ENCODE measurements around the gene ADAMTSL3.
"Not testable (repeated sequence)": the region's sequence is repeated elsewhere in the genome, so short reads cannot be mapped to it uniquely, and the experiment has no call there.

The ADAMTSL3 gene

GRCh38 chr15:83753872-83754493, 100.1 kb downstream of the ADAMTSL3 start:
- no peak for DNase-seq

- not testable (repeated sequence) for DNase-seq
These were observed 103.4 kb downstream of the ADAMTSL3 start for GRCh38 chr15:83757291-83757690.

GRCh38 chr15:83762367-83762766, 108.4 kb downstream of the ADAMTSL3 start:
- no peak for DNase-seq

DNA sequence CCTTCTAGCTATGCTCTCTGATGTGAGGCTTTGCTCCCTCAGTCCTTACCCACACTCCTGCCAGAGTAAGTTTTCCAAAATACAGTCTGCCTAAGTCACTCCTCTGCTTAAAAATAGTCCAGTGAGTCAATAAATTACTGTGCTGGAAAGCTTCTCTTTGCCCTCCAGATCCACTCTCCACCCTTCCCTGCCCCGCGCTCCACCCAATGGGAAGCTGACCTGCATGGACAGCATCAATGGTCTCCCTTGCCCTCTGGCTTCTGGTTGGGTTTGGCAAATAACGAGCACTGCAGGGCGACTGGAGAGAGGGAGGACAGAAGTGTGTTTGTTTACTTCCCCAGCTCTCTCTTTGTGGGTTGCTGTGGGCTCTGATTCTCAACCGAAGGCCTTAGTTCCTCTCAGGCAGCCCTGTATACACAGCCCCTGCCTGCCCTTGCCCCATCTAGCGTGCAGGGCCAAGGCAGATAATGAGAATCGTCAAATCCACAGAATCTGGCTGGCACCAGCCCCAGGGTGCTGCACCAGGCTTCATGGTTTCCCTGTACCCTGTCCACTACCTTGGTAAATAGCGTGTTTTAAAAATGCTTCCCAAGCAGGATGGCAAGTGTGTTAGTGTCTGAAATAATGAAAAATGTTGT, 110.4 kb downstream of the ADAMTSL3 start:
- no peak for DNase-seq

- no peak for DNase-seq
These were observed 112.4 kb downstream of the ADAMTSL3 start for GRCh38 chr15:83766339-83766738.

DNA sequence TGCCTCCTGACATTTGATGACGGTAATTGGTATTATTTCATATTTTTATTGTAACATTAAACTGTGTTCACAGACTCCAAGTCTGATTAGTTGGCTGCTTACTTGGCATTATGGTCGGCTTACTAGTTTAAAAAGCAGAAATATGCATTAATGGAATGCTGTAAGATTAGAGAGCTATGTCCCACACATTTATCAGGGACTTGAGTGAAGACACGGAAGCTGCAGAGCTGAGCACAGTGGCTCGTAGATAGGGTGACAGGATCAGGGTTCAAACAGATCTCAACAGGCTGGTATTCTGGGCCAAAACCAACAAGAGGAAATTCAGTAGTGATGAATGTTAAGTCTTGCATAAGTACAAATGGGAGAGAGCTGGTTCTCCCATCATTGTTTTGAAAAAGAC, 113.8 kb downstream of the ADAMTSL3 start:
- no peak for DNase-seq

DNA sequence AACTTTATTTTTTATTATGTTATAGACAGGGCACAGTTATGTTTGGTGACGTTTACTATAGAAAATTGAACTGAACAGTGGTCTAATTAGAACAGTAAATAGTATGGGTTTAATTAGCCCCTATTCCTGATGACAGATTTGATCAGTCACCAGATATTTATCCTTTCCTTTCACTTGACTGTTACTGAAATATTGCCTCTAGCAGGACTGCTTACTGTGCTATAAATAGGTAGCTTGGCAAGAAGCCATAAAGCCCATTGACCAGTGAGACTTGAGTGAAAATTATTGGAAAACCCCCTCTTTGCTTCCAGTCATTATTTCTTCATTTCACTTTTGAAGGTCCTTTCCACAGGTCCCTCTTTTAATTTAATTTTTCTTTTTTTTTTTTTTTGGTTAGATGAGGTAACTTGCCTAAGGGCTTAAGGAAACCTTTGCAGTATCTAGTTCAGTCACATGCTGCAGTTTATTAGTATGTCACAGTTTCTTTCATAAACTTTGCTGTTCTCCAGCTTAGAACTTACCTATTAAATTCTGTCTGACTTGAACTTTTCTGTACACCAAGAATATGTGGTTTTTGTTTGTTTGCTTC, 115.6 kb downstream of the ADAMTSL3 start:
- DNase-seq, result no peak

DNA sequence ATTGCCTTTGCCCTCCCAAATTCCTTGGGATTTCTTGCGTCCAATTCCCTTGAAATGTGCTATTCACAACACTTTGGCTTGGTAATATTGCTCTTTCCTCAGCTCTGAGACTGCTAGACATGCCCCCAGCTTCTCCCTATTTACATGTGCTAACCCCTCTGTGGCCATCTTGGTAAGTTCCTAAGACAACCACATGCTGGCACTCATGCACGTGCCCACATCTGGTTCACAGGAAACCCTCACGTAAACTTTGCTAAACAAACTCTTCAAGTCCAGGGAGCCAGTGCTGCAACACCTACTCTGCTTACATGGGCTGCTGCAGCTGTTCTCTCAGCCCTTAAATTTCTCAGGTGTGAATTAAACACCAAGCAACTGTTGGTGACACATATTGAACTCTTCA, 121.8 kb downstream of the ADAMTSL3 start:
- DNase-seq, result no peak

- no peak for DNase-seq
These were observed 123.1 kb downstream of the ADAMTSL3 start for GRCh38 chr15:83776986-83777385.

GRCh38 chr15:83783227-83783626, 129.3 kb downstream of the ADAMTSL3 start:
- no peak for DNase-seq

DNA sequence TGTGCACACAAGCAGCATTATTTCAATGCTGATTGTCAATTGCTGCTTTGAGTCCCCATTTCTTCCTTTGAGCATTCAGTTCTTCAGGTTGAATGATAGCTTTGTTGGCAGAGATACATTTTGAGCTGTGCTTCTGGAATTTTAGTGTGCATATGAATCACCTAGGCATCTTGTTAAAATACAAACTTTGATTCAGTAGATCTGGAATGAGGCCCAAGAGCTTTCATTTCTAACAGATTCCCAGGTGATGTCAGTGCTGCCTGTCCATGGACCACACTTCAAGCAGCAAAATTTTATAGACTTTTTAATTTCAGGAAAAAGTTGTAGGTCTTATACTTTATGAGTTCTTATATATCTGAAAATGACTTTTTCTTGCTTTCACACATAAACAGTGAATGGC, 131.1 kb downstream of the ADAMTSL3 start:
- DNase-seq, result no peak

- DNase-seq, result no peak
These were observed 132.4 kb downstream of the ADAMTSL3 start for GRCh38 chr15:83786336-83786735.

GRCh38 chr15:83793069-83793468, 139.1 kb downstream of the ADAMTSL3 start:
- no peak for DNase-seq

GRCh38 chr15:83794209-83794608, 140.3 kb downstream of the ADAMTSL3 start:
- no peak for DNase-seq

- DNase-seq, result no peak
These were observed 155.4 kb downstream of the ADAMTSL3 start for GRCh38 chr15:83809345-83809744.

DNA sequence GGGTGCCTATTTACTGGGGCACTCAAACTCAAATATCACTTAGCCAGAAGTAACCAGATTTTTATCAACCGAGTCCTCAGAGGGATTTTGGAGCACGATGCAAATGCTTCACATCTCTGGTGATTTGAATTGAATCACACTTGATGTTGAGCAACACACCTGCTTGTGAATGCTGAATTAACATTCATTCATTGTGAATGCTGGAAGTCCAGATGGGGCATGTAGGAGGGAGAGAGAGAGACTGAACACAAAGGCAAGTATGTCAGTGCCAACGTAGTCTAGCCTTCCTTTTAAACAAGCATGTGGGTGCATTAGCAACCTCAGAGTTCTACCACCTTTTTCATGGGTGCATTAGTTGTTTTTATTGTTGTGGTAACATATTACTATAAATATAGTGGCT, 156.2 kb downstream of the ADAMTSL3 start:
- no peak for DNase-seq

DNA sequence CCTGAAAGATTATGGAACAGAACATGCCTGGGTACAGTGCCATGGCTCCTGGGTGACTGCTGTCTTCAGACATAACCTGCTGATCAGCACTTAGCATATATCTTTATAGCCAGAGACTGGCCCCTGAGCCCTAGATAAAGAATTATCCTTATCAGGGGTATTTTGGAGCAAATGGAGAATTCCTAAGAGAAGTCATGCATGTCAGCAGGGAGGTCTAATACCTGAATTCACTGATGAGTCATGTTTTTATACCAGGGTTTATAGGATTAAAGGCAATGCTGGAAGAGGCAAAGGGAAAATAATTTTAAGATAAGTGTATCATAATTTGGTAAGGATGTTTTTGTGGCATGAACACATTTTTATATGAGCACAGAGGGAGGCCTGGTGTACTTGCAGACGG, 159.8 kb downstream of the ADAMTSL3 start:
- DNase-seq, result no peak

GRCh38 chr15:83815506-83815905, 161.6 kb downstream of the ADAMTSL3 start:
- DNase-seq, result no peak

GRCh38 chr15:83816124-83816883, 162.4 kb downstream of the ADAMTSL3 start:
- DNase-seq, result no peak

- DNase-seq, result no peak
These were observed 164.7 kb downstream of the ADAMTSL3 start for GRCh38 chr15:83818591-83818990.

DNA sequence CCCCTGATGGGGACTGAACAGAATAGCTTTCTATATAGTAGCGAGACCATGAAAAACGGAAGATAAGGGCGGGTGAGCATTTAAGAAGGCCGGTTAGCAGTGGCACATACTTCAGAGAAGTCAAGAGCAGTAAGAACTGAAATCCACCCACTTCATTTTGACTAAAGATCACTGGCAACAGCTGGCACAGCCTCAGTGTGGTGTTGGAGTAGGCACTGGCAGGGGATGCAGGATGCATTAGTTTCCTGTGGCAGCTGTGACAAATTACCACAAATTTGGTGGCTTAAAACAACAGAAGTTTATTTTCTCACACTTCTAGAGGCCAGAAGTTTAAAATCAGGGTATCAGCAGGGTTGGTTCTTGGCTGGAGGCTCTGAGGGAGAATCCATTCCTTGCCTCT, 176.5 kb downstream of the ADAMTSL3 start:
- DNase-seq, result no peak

GRCh38 chr15:83833569-83833968, 179.6 kb downstream of the ADAMTSL3 start:
- no peak for DNase-seq

GRCh38 chr15:83835479-83835878, 181.6 kb downstream of the ADAMTSL3 start:
- DNase-seq, result no peak

Measured in effector CD8-positive, alpha-beta T cell (primary cell).